Right lobe of liver (tissue), 4 donors: ENCODE measurements around the gene POF1B.

Source experiments
- POLR2A ChIP-seq: fragments of 450-650 bp; IDR thresholded peaks from one replicate; pipeline ENCODE4 v1.6.1; 2017; ENCODE audit warnings: antibody characterized with exemption, mild to moderate bottlenecking
- TF ChIP-seq, protein P1 (sequence below), 4 donors: fragments of 200-600 bp in 3 of 4; fragments of 450-650 bp in 1 of 4; IDR thresholded peaks; one replicate each; pipeline versions ENCODE4 v1.5.1 to v1.8.0; 2016 to 2022; ENCODE audit warnings: antibody characterized with exemption in 4 of 4, mild to moderate bottlenecking in 2 of 4
- donor health status: DM: no; HTN: no; CAD: no.
- donor health status: DM: no; HTN: no; CAD: no.
- donor health status: DM: no; HTN: yes; CAD: no.

DNA sequence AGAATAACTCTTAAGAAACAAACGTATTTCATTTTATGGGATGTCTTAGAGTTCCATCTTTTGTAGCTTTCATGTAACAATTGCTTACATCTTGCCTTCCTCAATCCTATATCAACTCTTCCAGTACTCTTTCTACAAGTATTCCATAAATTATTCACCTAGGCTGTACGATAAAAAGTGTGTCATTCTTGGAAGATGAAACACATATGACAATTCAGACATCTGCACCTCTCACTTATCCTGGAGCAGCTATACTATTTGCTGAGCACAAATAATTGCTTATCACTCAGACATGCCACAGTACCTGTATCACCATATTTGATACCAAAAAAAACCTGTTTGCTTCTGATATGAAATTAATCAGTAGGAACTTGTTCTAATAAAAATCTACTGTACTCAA is 1.0 kb downstream of the POF1B start:
- TF ChIP-seq POLR2A = no peak
- TF ChIP-seq, protein P1, sequence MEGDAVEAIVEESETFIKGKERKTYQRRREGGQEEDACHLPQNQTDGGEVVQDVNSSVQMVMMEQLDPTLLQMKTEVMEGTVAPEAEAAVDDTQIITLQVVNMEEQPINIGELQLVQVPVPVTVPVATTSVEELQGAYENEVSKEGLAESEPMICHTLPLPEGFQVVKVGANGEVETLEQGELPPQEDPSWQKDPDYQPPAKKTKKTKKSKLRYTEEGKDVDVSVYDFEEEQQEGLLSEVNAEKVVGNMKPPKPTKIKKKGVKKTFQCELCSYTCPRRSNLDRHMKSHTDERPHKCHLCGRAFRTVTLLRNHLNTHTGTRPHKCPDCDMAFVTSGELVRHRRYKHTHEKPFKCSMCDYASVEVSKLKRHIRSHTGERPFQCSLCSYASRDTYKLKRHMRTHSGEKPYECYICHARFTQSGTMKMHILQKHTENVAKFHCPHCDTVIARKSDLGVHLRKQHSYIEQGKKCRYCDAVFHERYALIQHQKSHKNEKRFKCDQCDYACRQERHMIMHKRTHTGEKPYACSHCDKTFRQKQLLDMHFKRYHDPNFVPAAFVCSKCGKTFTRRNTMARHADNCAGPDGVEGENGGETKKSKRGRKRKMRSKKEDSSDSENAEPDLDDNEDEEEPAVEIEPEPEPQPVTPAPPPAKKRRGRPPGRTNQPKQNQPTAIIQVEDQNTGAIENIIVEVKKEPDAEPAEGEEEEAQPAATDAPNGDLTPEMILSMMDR (IDR thresholded peaks at IDR 0.05) = no peak
